Forelimb muscle (tissue), 1 donor: ENCODE measurements around the gene NOM1. TPM values are rescaled to one million over a fixed set of nuclear protein-coding genes. Genes with fewer than 3 reads are reported as not detected.

Experiments
- DNase-seq: peaks from one replicate; pipeline ENCODE4 v3.0.0-alpha.2; 2013; ENCODE audit warnings: low read depth
- polyA plus RNA-seq: library from polyadenylated mRNA; unstranded; fragments of 120-200 nt; gene quantifications from one replicate; pipeline ENCODE4 v1.2.1, GENCODE V29; 2013; ENCODE audit not compliant: insufficient read length

Gene NOM1
- polyA plus RNA-seq, 1 donor: 15.1 TPM

DNA sequence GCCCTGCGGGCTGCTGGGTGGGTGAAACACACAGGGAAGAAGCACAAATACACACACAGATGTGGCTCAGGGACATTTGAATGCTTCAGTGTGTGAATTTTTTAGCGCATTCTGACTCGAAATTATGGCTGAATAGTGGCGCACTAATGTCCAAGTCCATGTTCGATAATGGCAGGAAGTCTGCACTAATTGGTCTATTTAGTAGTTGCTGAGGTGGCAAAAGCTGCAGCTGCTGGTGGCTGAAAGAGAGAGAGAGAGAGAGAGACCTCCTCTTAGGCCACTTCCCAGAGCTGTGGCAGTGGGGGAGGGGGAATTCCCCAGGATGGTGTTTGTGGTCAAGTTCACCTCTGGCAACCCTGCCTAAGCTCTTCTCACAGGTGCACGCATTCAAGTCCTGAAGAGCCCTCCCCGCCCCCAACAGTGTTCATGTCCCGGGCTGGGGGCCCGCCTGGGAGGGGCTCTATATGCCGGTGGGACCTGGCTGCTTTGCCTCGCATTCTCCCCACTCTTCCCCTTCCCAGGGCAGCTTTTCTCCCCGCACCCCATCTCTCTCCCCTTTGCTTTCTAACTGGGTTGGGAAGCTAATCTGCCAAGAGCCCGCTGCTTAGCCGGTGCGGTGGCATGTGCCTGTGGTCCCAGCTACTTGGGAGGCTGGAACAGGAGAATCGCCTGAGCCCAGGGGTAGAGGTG is 67.0 kb downstream of the NOM1 start:
- DNase-seq: no peak

DNA sequence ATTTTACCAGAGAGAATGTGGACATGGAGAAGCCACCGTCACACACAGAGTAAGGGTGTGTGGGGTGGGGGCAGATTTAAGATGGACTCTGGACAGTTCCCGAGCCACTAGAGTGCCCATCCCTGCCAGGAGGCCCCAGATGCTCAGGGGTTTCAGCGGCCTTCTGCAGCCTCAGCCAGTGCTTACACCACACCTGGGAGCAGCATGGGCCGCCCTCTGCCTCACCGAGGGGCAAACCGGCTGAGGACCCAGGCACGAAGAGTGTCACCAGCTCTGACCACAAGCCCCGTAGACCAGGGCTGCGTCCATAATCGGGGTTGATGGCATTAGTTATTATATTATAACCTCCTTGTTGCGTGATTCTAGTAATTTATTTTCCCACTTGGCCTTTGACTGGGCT is 67.6 kb downstream of the NOM1 start:
- DNase-seq: no peak

DNA sequence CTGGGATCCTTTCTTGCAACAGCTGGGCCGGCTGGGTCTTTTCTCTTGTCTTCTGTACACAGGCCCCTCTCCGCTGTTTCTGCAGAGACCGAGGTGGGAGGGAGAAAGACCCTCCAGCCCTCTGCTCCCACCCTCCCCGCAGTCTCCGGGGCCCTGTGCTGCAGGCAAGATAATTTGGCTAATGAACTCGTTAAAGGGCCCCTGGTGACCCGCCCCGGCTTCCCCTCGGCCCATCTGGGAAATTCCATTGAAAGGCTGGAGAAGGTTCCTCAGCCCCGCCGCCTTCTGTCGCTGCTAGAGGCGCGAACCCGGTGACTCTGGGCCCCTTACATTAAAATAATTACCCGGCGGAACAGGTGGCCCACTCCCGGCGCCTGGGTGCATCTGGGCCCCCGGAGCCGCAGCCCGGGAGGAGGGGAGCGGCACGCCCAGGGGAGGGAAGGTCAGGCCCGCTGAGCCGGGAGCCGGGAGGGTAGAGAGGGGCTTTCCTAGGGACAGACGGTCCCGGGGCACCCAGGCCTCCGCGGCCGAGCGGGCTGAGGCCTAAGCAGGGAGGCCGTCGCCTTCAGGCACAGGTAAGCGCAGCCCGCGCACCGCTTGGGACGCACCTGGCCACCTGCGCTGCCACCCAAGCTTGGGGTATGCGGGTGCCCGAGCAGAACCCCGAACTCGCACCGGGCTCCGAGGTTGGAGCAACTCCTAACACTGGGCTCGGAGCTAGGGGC is 68.3 kb downstream of the NOM1 start:
- no peak for DNase-seq

- DNase-seq: no peak
Measured at GRCh38 chr7:157018328-157018996, 69.0 kb downstream of the NOM1 start.

DNA sequence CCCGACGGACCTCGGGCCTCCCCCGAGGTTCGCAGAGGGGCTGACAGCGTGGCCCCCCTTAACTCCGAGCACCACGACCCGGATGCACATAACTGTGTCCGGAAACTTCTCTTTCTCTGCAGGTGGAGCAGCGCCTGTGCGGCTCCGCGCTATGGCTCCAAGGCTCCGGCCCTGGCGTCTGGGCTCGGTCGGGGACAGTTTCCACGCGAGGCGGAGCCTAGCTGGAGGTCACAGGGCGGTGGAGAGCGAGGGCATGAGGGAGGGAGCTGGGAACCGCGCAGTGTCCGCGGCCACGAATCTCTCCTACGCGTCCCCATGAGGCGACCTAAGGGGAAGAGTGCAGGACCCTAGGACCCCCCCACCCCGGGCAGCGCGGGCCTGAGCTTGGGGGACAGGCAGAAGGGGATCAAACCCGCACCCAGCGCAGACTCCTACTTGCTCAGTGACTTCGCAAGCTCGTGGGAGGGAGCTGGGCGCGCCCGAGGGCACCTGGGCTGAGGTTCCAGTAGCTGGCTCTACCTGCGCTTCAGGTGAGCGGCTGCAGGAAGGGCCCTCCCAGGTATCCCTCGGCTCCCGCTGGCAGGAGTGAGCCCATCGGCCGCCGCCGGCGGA is 69.6 kb downstream of the NOM1 start:
- DNase-seq: no peak

- DNase-seq: no peak
Measured at GRCh38 chr7:157019718-157020451, 70.4 kb downstream of the NOM1 start.

DNA sequence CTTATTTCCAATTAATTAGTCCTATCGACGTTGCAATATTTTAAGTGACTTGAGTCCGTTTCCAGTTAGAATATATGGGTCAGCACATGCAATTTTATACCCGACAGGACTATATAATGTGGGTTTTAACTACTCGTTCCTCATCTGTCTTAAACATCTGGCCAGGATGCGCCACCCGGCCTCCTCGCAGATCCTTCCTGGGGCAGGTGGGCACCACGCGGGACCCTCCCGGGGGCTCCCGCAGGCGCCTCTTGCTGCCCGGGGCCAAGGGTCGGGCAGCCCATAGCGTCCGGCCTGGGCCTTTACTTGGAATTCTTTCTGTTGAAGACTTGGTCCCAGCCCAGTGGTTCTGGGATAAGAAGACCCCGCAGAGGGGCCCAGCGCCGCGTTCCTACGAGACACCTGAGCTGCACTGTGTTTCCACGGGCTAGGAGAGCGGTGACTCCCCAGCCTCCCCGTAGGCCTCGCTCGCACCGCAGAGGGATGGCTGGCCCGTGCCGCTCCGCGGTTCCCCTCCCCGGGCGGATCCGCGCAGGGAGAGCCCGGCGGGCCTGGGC is 71.1 kb downstream of the NOM1 start:
- no peak for DNase-seq

DNA sequence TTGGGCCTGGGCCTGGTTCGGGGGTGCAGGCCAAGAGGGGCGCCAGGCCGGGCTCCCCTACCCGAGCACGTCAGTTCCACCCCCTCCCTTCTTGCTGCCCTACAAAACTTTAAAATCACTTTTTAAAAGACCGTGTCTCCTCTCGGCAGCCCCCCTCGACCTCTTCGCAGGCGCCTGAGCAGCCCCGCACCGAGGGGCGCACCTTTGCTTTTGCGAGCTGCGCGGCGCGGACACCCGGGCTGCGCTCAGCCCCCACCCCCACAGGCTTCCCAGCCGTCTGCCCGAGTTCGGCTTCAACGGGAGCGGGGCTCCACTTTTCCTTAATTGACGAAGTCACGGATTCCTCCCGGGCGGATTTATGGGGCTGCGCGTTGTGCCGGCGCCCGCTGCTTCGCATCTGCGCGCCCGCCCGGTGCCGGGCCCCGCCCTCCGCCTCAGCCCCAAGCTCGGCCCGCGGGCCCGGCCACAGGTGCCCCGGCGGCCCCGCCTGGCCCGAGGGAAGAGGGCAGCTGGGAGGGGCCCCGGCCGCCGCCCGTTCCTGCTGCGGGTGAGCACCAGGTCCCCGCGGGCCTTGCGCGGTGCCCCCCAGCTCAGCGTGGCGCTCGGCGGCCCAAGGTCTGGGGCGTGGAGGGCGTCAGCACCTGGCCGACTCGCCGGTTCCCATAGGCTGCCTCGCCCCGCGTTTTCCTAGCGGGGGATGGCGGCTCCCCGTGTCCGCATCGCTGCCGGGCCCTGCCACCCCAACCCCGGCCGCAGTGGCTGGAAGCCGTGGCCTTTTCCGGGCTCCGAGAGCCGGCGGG is 71.8 kb downstream of the NOM1 start:
- no peak for DNase-seq

DNA sequence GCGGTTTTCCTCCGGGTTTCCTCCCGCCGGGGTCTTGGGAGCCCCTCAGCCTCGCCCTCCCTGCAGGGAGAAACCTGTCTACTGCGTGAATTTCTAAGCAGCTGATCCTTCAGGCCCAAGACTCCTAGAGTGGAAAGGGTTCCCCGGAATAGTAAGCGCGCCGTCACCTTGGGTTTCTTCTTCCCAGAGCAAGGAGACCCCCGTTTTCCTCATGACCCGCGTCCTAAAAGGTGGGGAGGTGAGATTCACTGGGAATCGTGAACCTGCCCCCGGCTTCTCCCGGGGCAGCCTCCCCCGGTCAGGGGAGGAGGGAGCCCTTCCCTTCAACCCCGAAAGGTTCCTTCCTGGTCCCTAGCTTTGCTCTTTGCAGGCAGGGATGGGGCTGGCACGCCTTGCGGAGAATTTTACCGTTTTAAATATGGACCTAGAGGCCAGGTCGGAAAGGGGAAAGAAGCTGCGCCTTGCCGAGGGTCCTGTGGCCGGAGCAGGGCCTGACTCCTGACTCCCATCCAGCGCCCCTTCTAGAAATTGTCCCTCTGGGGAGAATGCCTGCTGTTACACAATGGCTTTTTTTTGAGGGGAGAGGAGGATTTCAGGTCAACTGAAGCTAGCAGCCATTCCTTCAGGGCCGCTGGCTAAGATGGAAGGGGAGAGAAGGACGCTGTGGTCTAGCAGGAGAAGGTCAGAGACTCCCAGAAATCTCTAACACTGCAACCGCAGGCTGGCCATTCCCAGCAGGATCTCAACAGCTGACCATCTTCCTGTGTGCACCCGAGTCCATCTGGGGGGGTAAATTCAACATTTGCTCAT is 72.6 kb downstream of the NOM1 start:
- DNase-seq: no peak

Other genes starting within 250 kb of the NOM1 start
- 31.7 TPM for gene LMBR1, start 56.5 kb upstream of the NOM1 start, polyA plus RNA-seq
- gene MNX1, start 61.0 kb downstream of the NOM1 start, polyA plus RNA-seq: not detected
- 34.3 TPM for gene UBE3C, start 189.2 kb downstream of the NOM1 start, polyA plus RNA-seq